H1 (cell line): Measurements from ENCODE around the gene CEP41.

Experiments
- CREB1 ChIP-seq: IDR thresholded peaks from 2 replicates; pipeline ENCODE4 v1.6.1; 2012; ENCODE audit warnings: inconsistent platforms
- EP300 ChIP-seq, 2 experiments: IDR thresholded peaks; 1 replicate in 1 of 2; 2 replicates in 1 of 2; pipeline ENCODE4 v1.6.1; 2011 to 2012; ENCODE audit warnings: low read depth in 2 of 2, low read length in 2 of 2, mild to moderate bottlenecking in 2 of 2, borderline replicate concordance in 1 of 2, inconsistent platforms in 1 of 2, moderate library complexity in 1 of 2
- EZH2 ChIP-seq: fragments of 200-600 bp; sonication (generic); IDR thresholded peaks from 2 replicates; pipeline ENCODE4 v1.7.1; 2012; ENCODE audit warnings: low read depth, mild to moderate bottlenecking, moderate library complexity, low read length, inconsistent platforms; ENCODE audit not compliant: severe bottlenecking
- GABPA ChIP-seq: IDR thresholded peaks from 2 replicates; pipeline ENCODE4 v1.6.1; 2011; ENCODE audit warnings: mild to moderate bottlenecking, low read length, moderate library complexity, borderline replicate concordance; ENCODE audit not compliant: insufficient read depth
- JUND ChIP-seq: IDR thresholded peaks from 2 replicates; pipeline ENCODE4 v1.6.1; 2011; ENCODE audit warnings: mild to moderate bottlenecking, improper control_type of control experiment, low read length
- MAFK ChIP-seq: IDR thresholded peaks from 2 replicates; pipeline ENCODE4 v1.6.1; 2012; ENCODE audit warnings: low read depth, mild to moderate bottlenecking, improper control_type of control experiment, low read length
- PHF8 ChIP-seq: fragments of 200-600 bp; sonication (generic); conservative IDR thresholded peaks from 2 replicates; pipeline ENCODE4 v1.7.1; 2012; ENCODE audit warnings: low read depth, mild to moderate bottlenecking, inconsistent platforms, low read length, moderate library complexity
- POLR2A ChIP-seq, 2 experiments: IDR thresholded peaks; 1 replicate in 1 of 2; 2 replicates in 1 of 2; pipeline ENCODE4 v1.6.1; 2011; ENCODE audit warnings: low read depth in 2 of 2, low read length in 2 of 2, mild to moderate bottlenecking in 2 of 2; ENCODE audit errors: control extremely low read depth in 1 of 2
- RAD21 ChIP-seq, 2 experiments: IDR thresholded peaks in 1 of 2; conservative IDR thresholded peaks in 1 of 2; 2 replicates each; pipeline ENCODE4 v1.6.1; 2011; ENCODE audit warnings: low read depth in 2 of 2, low read length in 2 of 2, improper control_type of control experiment in 1 of 2, inconsistent platforms in 1 of 2, mild to moderate bottlenecking in 1 of 2, moderate library complexity in 1 of 2
- TAF1 ChIP-seq: IDR thresholded peaks from 2 replicates; pipeline ENCODE4 v1.6.1; 2011; ENCODE audit warnings: mild to moderate bottlenecking, low read depth, low read length
- TF ChIP-seq, protein P1 (sequence below), 3 experiments: IDR thresholded peaks; 1 replicate in 2 of 3; 2 replicates in 1 of 3; pipeline versions ENCODE4 v1.5.1 to v1.6.1; 2011; ENCODE audit warnings: low read length in 3 of 3, mild to moderate bottlenecking in 3 of 3, inconsistent platforms in 2 of 3, low read depth in 1 of 3, moderate library complexity in 1 of 3; ENCODE audit not compliant: insufficient read depth in 1 of 3; ENCODE audit errors: control extremely low read depth in 1 of 3

GRCh38 chr7:130430115-130430514 is 10.7 kb downstream of the CEP41 start:
- TF ChIP-seq EP300 (IDR thresholded peaks at IDR 0.05; ENCODE audit: borderline replicate concordance in 1 of 2, low read depth in 2 of 2, low read length in 2 of 2) (no peak), POLR2A (IDR thresholded peaks at IDR 0.05; ENCODE audit: control extremely low read depth in 1 of 2, low read depth in 2 of 2, low read length in 2 of 2) (no peak), PHF8 (no peak), GABPA (no peak), JUND (no peak), RAD21 (IDR thresholded peaks at IDR 0.05 in 1 of 2, conservative IDR thresholded peaks at IDR 0.05 in 1 of 2; ENCODE audit: low read depth in 2 of 2, low read length in 2 of 2) (no peak), CREB1 (no peak), EZH2 (no peak), MAFK (no peak), TAF1 (no peak)
- TF ChIP-seq, protein P1, sequence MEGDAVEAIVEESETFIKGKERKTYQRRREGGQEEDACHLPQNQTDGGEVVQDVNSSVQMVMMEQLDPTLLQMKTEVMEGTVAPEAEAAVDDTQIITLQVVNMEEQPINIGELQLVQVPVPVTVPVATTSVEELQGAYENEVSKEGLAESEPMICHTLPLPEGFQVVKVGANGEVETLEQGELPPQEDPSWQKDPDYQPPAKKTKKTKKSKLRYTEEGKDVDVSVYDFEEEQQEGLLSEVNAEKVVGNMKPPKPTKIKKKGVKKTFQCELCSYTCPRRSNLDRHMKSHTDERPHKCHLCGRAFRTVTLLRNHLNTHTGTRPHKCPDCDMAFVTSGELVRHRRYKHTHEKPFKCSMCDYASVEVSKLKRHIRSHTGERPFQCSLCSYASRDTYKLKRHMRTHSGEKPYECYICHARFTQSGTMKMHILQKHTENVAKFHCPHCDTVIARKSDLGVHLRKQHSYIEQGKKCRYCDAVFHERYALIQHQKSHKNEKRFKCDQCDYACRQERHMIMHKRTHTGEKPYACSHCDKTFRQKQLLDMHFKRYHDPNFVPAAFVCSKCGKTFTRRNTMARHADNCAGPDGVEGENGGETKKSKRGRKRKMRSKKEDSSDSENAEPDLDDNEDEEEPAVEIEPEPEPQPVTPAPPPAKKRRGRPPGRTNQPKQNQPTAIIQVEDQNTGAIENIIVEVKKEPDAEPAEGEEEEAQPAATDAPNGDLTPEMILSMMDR (IDR thresholded peaks at IDR 0.05; ENCODE audit: control extremely low read depth in 1 of 3, insufficient read depth in 1 of 3, low read depth in 1 of 3, low read length in 3 of 3) = no peak
